ENCODE measurements around the gene RFWD3.
"Not testable (repeated sequence)": the region's sequence is repeated elsewhere in the genome, so short reads cannot be mapped to it uniquely, and the experiment has no call there.

Gene RFWD3

GRCh38 chr16:74654536-74655050, 12.1 kb downstream of the RFWD3 start:
- Histone ChIP-seq H3K4me2 (ENCODE audit: low read length) (no peak overlapping the region), H3K9ac (ENCODE audit: low read length) (no peak overlapping the region)

GRCh38 chr16:74652883-74653282, 13.8 kb downstream of the RFWD3 start:
- H3K4me2 ChIP-seq (ENCODE audit: low read length); H3K4me1 ChIP-seq (ENCODE audit: insufficient read depth, low read length, severe bottlenecking); H3K27ac ChIP-seq (ENCODE audit: low read depth, low read length, poor library complexity, severe bottlenecking); H3K4me3 ChIP-seq (ENCODE audit: low read depth, low read length, poor library complexity, severe bottlenecking); H3K9ac ChIP-seq (ENCODE audit: low read length); H3F3A ChIP-seq (ENCODE audit: insufficient read depth, low read length); H2AFZ ChIP-seq (ENCODE audit: low read length); H3K27me3 ChIP-seq (ENCODE audit: insufficient read depth, low read length); H3K9me2 ChIP-seq (ENCODE audit: low read depth, low read length); H3K9me3 ChIP-seq (ENCODE audit: low read length); H4K20me1 ChIP-seq (ENCODE audit: insufficient read depth, low read length): not testable (repeated sequence)
- H3K36me3 ChIP-seq (ENCODE audit: insufficient read depth, low read length): peaks cover 84% of the 10 kb centered on the region
- H3K79me2 ChIP-seq (ENCODE audit: insufficient read depth, low read length): peaks cover 47% of the 10 kb centered on the region

More at GRCh38 chr16:74654536-74655050, 12.1 kb downstream of the RFWD3 start:
- H3K27me3 ChIP-seq (ENCODE audit: insufficient read depth, low read length): no peaks in the 10 kb centered on the region
- H4K20me1 ChIP-seq (ENCODE audit: insufficient read depth, low read length): peaks cover 4% of the 10 kb centered on the region; the same call in 1 of the 2 replicates
- H3K79me2 ChIP-seq (ENCODE audit: insufficient read depth, low read length): peaks cover 64% of the 10 kb centered on the region
- TF ChIP-seq CTCF (IDR thresholded peaks at IDR 0.05; ENCODE audit: low read length) (no peak), EZH2 (IDR thresholded peaks at IDR 0.05; ENCODE audit: borderline replicate concordance, low read length) (no peak)
- H3K36me3 ChIP-seq (ENCODE audit: insufficient read depth, low read length): peaks cover 85% of the 10 kb centered on the region
- no peaks in the 10 kb centered on the region for H3K4me1 ChIP-seq (ENCODE audit: insufficient read depth, low read length, severe bottlenecking)
- no peak overlapping the region for H3K27ac ChIP-seq (ENCODE audit: low read depth, low read length, poor library complexity, severe bottlenecking)
- H3K9me3 ChIP-seq (ENCODE audit: low read length): no peaks in the 10 kb centered on the region
- no peaks in the 10 kb centered on the region for H3K9me2 ChIP-seq (ENCODE audit: low read depth, low read length)
- no peak overlapping the region for H3K4me3 ChIP-seq (ENCODE audit: low read depth, low read length, poor library complexity, severe bottlenecking)
- H2AFZ ChIP-seq (ENCODE audit: low read length): no peak overlapping the region
- 0 out of 2 replicates have a peak, but pooled peaks cover 6% of the 10 kb centered on the region for H3F3A ChIP-seq (ENCODE audit: insufficient read depth, low read length)

- Histone ChIP-seq H4K20me1 (ENCODE audit: insufficient read depth, low read length) (peaks cover 4% of the 10 kb centered on the region; the same call in 1 of the 2 replicates), H3K79me2 (ENCODE audit: insufficient read depth, low read length) (peaks cover 43% of the 10 kb centered on the region), H3K9me2 (ENCODE audit: low read depth, low read length) (no peaks in the 10 kb centered on the region), H3K4me3 (ENCODE audit: low read depth, low read length, poor library complexity, severe bottlenecking) (no peak overlapping the region), H3K9ac (ENCODE audit: low read length) (no peak overlapping the region), H3K27ac (ENCODE audit: low read depth, low read length, poor library complexity, severe bottlenecking) (no peak overlapping the region), H3K9me3 (ENCODE audit: low read length) (no peaks in the 10 kb centered on the region), H3K4me2 (ENCODE audit: low read length) (no peak overlapping the region), H3K27me3 (ENCODE audit: insufficient read depth, low read length) (no peaks in the 10 kb centered on the region), H2AFZ (ENCODE audit: low read length) (no peak overlapping the region), H3K36me3 (ENCODE audit: insufficient read depth, low read length) (peaks cover 84% of the 10 kb centered on the region), H3K4me1 (ENCODE audit: insufficient read depth, low read length, severe bottlenecking) (no peaks in the 10 kb centered on the region), H3F3A (ENCODE audit: insufficient read depth, low read length) (0 out of 2 replicates have a peak, but pooled peaks cover 6% of the 10 kb centered on the region)
- TF ChIP-seq CTCF (IDR thresholded peaks at IDR 0.05; ENCODE audit: low read length) (no peak), EZH2 (IDR thresholded peaks at IDR 0.05; ENCODE audit: borderline replicate concordance, low read length) (no peak)
Measured at GRCh38 chr16:74652249-74652648, 14.4 kb downstream of the RFWD3 start.

GRCh38 chr16:74651841-74652240, 14.8 kb downstream of the RFWD3 start:
- H3K9me2 ChIP-seq (ENCODE audit: low read depth, low read length): no peaks in the 10 kb centered on the region
- TF ChIP-seq EZH2 (IDR thresholded peaks at IDR 0.05; ENCODE audit: borderline replicate concordance, low read length) (no peak), CTCF (IDR thresholded peaks at IDR 0.05; ENCODE audit: low read length) (no peak)
- no peaks in the 10 kb centered on the region for H3K4me1 ChIP-seq (ENCODE audit: insufficient read depth, low read length, severe bottlenecking)
- no peak overlapping the region for H2AFZ ChIP-seq (ENCODE audit: low read length)
- H4K20me1 ChIP-seq (ENCODE audit: insufficient read depth, low read length): peaks cover 3% of the 10 kb centered on the region; the same call in 1 of the 2 replicates
- 0 out of 2 replicates have a peak, but pooled peaks cover 6% of the 10 kb centered on the region for H3F3A ChIP-seq (ENCODE audit: insufficient read depth, low read length)
- peaks cover 39% of the 10 kb centered on the region for H3K79me2 ChIP-seq (ENCODE audit: insufficient read depth, low read length)
- H3K9ac ChIP-seq (ENCODE audit: low read length): no peak overlapping the region
- H3K4me3 ChIP-seq (ENCODE audit: low read depth, low read length, poor library complexity, severe bottlenecking): no peak overlapping the region
- no peak overlapping the region for H3K4me2 ChIP-seq (ENCODE audit: low read length)
- no peaks in the 10 kb centered on the region for H3K27me3 ChIP-seq (ENCODE audit: insufficient read depth, low read length)
- H3K36me3 ChIP-seq (ENCODE audit: insufficient read depth, low read length): peaks cover 85% of the 10 kb centered on the region
- no peak overlapping the region for H3K27ac ChIP-seq (ENCODE audit: low read depth, low read length, poor library complexity, severe bottlenecking)
- H3K9me3 ChIP-seq (ENCODE audit: low read length): no peaks in the 10 kb centered on the region
